IMR-90 (cell line): ENCODE results near the gene CTNNA2. TPM values are rescaled to one million over a fixed set of nuclear protein-coding genes. Genes with fewer than 3 reads are reported as not detected.

Experiments used
- ATAC-seq: fragments of 200-7000 bp; cut with Tn5 transposase; 2 replicates; pipeline ENCODE4 v1.9.1; 2020; ENCODE audit warnings: low read depth, mild to moderate bottlenecking, moderate library complexity
- BruUV-seq: library from RNA; stranded (reverse); fragments of 400-500 nt; replicated peaks from 2 replicates; lab custom pipeline; 2021; lab: Mats Ljungman, UMichigan
- CTCF ChIA-PET: fragments of 300-600 bp; formaldehyde crosslinking; extraction: SDS; loops from one replicate; lab custom pipeline; 2021; ENCODE audit warnings: antibody characterized with exemption; lab: Yijun Ruan, JAX
- POLR2A ChIA-PET: fragments of 300-600 bp; sonication (Branson Sonifier 250); formaldehyde crosslinking; loops from one replicate; lab custom pipeline; 2022; ENCODE audit warnings: antibody characterized with exemption; ENCODE audit not compliant: unreplicated experiment; lab: Charles Lee
- DNase-seq: peaks from one replicate; pipeline ENCODE4 v3.0.0; 2013
- H2AFZ ChIP-seq: replicated peaks from 2 replicates; pipeline ENCODE3; 2013; ENCODE audit warnings: low read length, mild to moderate bottlenecking; ENCODE audit not compliant: poor library complexity
- H2AK5ac ChIP-seq: 2 replicates; pipeline ENCODE4 v1.6.1; 2013; ENCODE audit warnings: low read depth, low read length, inconsistent platforms
- H2AK9ac ChIP-seq: replicated peaks from 2 replicates; pipeline ENCODE3; 2013; ENCODE audit warnings: mild to moderate bottlenecking, low read depth, low read length, moderate library complexity; ENCODE audit not compliant: poor library complexity
- H2BK120ac ChIP-seq: 2 replicates; pipeline ENCODE4 v1.6.1; 2013; ENCODE audit warnings: low read depth, low read length, inconsistent platforms
- H2BK15ac ChIP-seq: 3 replicates; pipeline ENCODE4 v1.6.1; 2013; ENCODE audit warnings: low read depth, low read length, inconsistent platforms
- H2BK20ac ChIP-seq: 2 replicates; pipeline ENCODE4 v1.6.1; 2013; ENCODE audit warnings: low read depth, mild to moderate bottlenecking, inconsistent platforms, low read length, moderate library complexity
- H2BK5ac ChIP-seq: 2 replicates; pipeline ENCODE4 v1.6.1; 2013; ENCODE audit warnings: mild to moderate bottlenecking, low read depth, low read length, inconsistent platforms; ENCODE audit not compliant: poor library complexity, severe bottlenecking
- H3K14ac ChIP-seq: replicated peaks from 2 replicates; pipeline ENCODE4 v1.6.1; 2013; ENCODE audit warnings: low read depth, low read length, inconsistent platforms
- H3K18ac ChIP-seq: 2 replicates; pipeline ENCODE4 v1.6.1; 2013; ENCODE audit warnings: low read depth, low read length, control low read depth
- H3K23ac ChIP-seq: 2 replicates; pipeline ENCODE4 v1.6.1; 2013; ENCODE audit warnings: low read depth, low read length, inconsistent platforms
- H3K27ac ChIP-seq: 2 replicates; pipeline ENCODE4 v1.5.1; 2013; ENCODE audit warnings: mild to moderate bottlenecking, control low read depth, low read length; ENCODE audit not compliant: insufficient read depth
- H3K27me3 ChIP-seq: 2 replicates; pipeline ENCODE4 v1.6.1; 2013; ENCODE audit warnings: low read length; ENCODE audit not compliant: control insufficient read depth, insufficient read depth
- H3K36me3 ChIP-seq: 2 replicates; pipeline ENCODE4 v1.6.1; 2013; ENCODE audit warnings: low read length, mixed read lengths; ENCODE audit not compliant: control insufficient read depth, insufficient read depth
- H3K4ac ChIP-seq: 2 replicates; pipeline ENCODE4 v1.6.1; 2013; ENCODE audit warnings: low read depth, low read length, inconsistent platforms
- H3K4me1 ChIP-seq: 2 replicates; pipeline ENCODE4 v1.6.1; 2013; ENCODE audit warnings: low read length, mixed read lengths; ENCODE audit not compliant: control insufficient read depth, insufficient read depth
- H3K4me2 ChIP-seq: 2 replicates; pipeline ENCODE4 v1.6.1; 2013; ENCODE audit warnings: low read depth, mild to moderate bottlenecking, control low read depth, low read length, moderate library complexity
- H3K4me3 ChIP-seq: 2 replicates; pipeline ENCODE4 v1.5.1; 2013; ENCODE audit warnings: low read depth, mild to moderate bottlenecking, control low read depth, low read length, moderate library complexity; ENCODE audit not compliant: insufficient read depth
- H3K56ac ChIP-seq: 2 replicates; pipeline ENCODE4 v1.6.1; 2013; ENCODE audit warnings: low read length, inconsistent platforms; ENCODE audit not compliant: insufficient read depth; ENCODE audit errors: extremely low read depth
- H3K79me1 ChIP-seq, 2 experiments: 2 replicates each; pipeline ENCODE4 v1.6.1; 2013; ENCODE audit warnings: low read length in 2 of 2, inconsistent platforms in 1 of 2, low read depth in 1 of 2
- H3K9ac ChIP-seq: 2 replicates; pipeline ENCODE4 v1.6.1; 2013; ENCODE audit warnings: low read depth, low read length, control low read depth
- H3K9me1 ChIP-seq: 2 replicates; pipeline ENCODE4 v1.6.1; 2013; ENCODE audit warnings: low read length, inconsistent platforms; ENCODE audit not compliant: insufficient read depth
- H3K9me3 ChIP-seq: 2 replicates; pipeline ENCODE4 v1.6.1; 2013; ENCODE audit warnings: low read length; ENCODE audit not compliant: control insufficient read depth, insufficient read depth
- H4K20me1 ChIP-seq: 2 replicates; pipeline ENCODE4 v1.6.1; 2013; ENCODE audit warnings: low read length, inconsistent platforms; ENCODE audit not compliant: insufficient read depth
- H4K5ac ChIP-seq: 2 replicates; pipeline ENCODE4 v1.6.1; 2013; ENCODE audit warnings: mild to moderate bottlenecking, low read depth, low read length, control low read depth
- H4K8ac ChIP-seq, 2 experiments: 2 replicates each; pipeline ENCODE4 v1.6.1; 2013; ENCODE audit warnings: low read depth in 2 of 2, low read length in 2 of 2, control low read depth in 1 of 2, inconsistent platforms in 1 of 2
- H4K91ac ChIP-seq: 2 replicates; pipeline ENCODE4 v1.6.1; 2013; ENCODE audit warnings: low read depth, low read length, inconsistent platforms; ENCODE audit not compliant: insufficient read depth
- BHLHE40 ChIP-seq: fragments of 150-350 bp; IDR thresholded peaks from 2 replicates; pipeline ENCODE4 v1.6.1; 2016; ENCODE audit warnings: mild to moderate bottlenecking, low read depth, low read length
- CEBPB ChIP-seq: IDR thresholded peaks from 2 replicates; pipeline ENCODE4 v1.6.1; 2012; ENCODE audit warnings: low read depth, low read length, improper control_type of control experiment
- FOS ChIP-seq: fragments of 150-350 bp; IDR thresholded peaks from 2 replicates; pipeline ENCODE4 v1.6.1; 2016; ENCODE audit warnings: low read depth, low read length
- MAFK ChIP-seq: IDR thresholded peaks from 2 replicates; pipeline ENCODE4 v1.6.1; 2012; ENCODE audit warnings: low read depth, low read length, improper control_type of control experiment
- MAZ ChIP-seq: IDR thresholded peaks from 2 replicates; pipeline ENCODE4 v1.6.1; 2012; ENCODE audit warnings: low read depth, mild to moderate bottlenecking, low read length, improper control_type of control experiment, moderate library complexity, borderline replicate concordance
- POLR2A ChIP-seq: IDR thresholded peaks from 2 replicates; pipeline ENCODE4 v1.6.1; 2012; ENCODE audit warnings: mild to moderate bottlenecking, low read depth, low read length
- RFX5 ChIP-seq: IDR thresholded peaks from 2 replicates; pipeline ENCODE4 v1.8.0; 2012; ENCODE audit warnings: low read depth, mild to moderate bottlenecking, low read length, moderate library complexity
- SMC3 ChIP-seq: fragments of 150-350 bp; IDR thresholded peaks from 2 replicates; pipeline ENCODE4 v1.6.1; 2016; ENCODE audit warnings: low read depth, mild to moderate bottlenecking, antibody characterized with exemption, low read length, moderate library complexity
- WGBS, 2 experiments: methylation state at CpG; one replicate each; pipeline versions ENCODE4 v1.1.5 to v1.1.7; 2013; ENCODE audit warnings: missing lambda C conversion rate in 2 of 2; ENCODE audit not compliant: insufficient read length in 1 of 2; ENCODE audit errors: extremely low coverage in 2 of 2; 5-methylcytosine and 5-hydroxymethylcytosine counted together
- dilution Hi-C: fragments of 300-500 bp; cut with HindIII; formaldehyde crosslinking; loops from one replicate; pipeline ENCODE4 v1.14.3; 2018; ENCODE audit warnings: low sequenced_read_pairs; ENCODE audit not compliant: unreplicated experiment
- in situ Hi-C: fragments of 300-500 bp; cut with MboI; formaldehyde crosslinking; loops from 3 replicates; pipeline ENCODE4 v1.14.3; 2019; ENCODE audit warnings: low sequenced_read_pairs, inconsistent platforms, mixed read lengths
- intact Hi-C: fragments of 100-400 bp; cut with micrococcal nuclease; formaldehyde crosslinking; loops from 2 replicates; pipeline ENCODE4 v1.10.0; 2022
- polyA plus RNA-seq, 3 experiments: library from polyadenylated mRNA; depleted of rRNA; stranded (reverse); fragments of >200 nt; gene quantifications; 2 replicates each; pipeline ENCODE4 v1.2.3, GENCODE V29; 2012; ENCODE audit warnings: low replicate concordance in 1 of 3
- total RNA-seq: library from RNA; depleted of rRNA; stranded (reverse); fragments of >200 nt; gene quantifications from 2 replicates; pipeline ENCODE4 v1.2.3, GENCODE V29; 2012
- TF ChIP-seq, protein P1 (sequence below): fragments of 150-350 bp; IDR thresholded peaks from 2 replicates; pipeline ENCODE4 v1.6.1; 2017; ENCODE audit warnings: mild to moderate bottlenecking, antibody characterized with exemption, low read length, low read depth
- TF ChIP-seq, protein P2 (sequence below): fragments of 150-350 bp; IDR thresholded peaks from 2 replicates; pipeline ENCODE4 v1.6.1; 2016; ENCODE audit warnings: low read depth, mild to moderate bottlenecking, low read length, moderate library complexity, borderline replicate concordance

The CTNNA2 gene
- total and polyA plus RNA-seq, 2 of the 4 experiments (the other 2 are of a cell fraction) = not detected

DNA sequence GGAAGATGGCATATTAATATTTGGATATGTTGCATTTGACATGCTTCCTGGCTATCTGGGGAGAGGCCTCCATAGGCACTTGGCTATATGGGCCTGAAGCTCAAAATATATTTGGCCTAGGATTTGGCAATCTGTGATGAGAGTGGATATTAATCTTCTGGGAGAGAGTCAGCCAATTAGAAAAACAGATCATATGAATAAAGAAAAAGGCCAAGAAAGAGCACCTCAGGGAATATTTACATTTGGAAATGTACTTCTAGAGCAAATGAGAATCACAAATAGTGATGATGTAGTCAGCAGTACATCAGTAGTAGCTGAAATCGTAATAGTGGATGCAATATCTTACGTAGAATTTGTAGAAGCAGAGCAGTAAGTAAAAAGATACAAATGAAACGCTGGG, 277.0 kb downstream of the CTNNA2 start:
- Histone ChIP-seq H3K18ac (no peak overlapping the region), H2BK20ac (no peak overlapping the region), H4K91ac (no peak overlapping the region), H4K8ac (no peak overlapping the region), H2BK15ac (no peak overlapping the region), H3K56ac (no peak overlapping the region), H3K79me1 (no peaks in the 10 kb centered on the region), H2AK5ac (no peak overlapping the region), H3K4me1 (no peaks in the 10 kb centered on the region), H3K9me1 (no peaks in the 10 kb centered on the region), H2BK5ac (no peak overlapping the region), H3K9ac (no peak overlapping the region), H3K36me3 (no peaks in the 10 kb centered on the region), H2AFZ (no peak overlapping the region), H3K27me3 (no peaks in the 10 kb centered on the region), H3K23ac (no peak overlapping the region), H3K27ac (no peak overlapping the region), H3K9me3 (no peaks in the 10 kb centered on the region), H3K4me2 (no peak overlapping the region), H4K5ac (no peak overlapping the region), H3K14ac (no peak overlapping the region), H3K4me3 (no peak overlapping the region), H2BK120ac (no peak overlapping the region), H3K4ac (no peak overlapping the region), H2AK9ac (no peak overlapping the region), H4K20me1 (no peaks in the 10 kb centered on the region)
- CTCF ChIA-PET = no interaction called here
- TF ChIP-seq POLR2A (no peak), MAFK (no peak), BHLHE40 (no peak), FOS (no peak), CEBPB (no peak), MAZ (no peak), SMC3 (no peak), RFX5 (no peak)
- TF ChIP-seq, protein P1, sequence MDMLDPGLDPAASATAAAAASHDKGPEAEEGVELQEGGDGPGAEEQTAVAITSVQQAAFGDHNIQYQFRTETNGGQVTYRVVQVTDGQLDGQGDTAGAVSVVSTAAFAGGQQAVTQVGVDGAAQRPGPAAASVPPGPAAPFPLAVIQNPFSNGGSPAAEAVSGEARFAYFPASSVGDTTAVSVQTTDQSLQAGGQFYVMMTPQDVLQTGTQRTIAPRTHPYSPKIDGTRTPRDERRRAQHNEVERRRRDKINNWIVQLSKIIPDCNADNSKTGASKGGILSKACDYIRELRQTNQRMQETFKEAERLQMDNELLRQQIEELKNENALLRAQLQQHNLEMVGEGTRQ = no peak
- TF ChIP-seq, protein P2, sequence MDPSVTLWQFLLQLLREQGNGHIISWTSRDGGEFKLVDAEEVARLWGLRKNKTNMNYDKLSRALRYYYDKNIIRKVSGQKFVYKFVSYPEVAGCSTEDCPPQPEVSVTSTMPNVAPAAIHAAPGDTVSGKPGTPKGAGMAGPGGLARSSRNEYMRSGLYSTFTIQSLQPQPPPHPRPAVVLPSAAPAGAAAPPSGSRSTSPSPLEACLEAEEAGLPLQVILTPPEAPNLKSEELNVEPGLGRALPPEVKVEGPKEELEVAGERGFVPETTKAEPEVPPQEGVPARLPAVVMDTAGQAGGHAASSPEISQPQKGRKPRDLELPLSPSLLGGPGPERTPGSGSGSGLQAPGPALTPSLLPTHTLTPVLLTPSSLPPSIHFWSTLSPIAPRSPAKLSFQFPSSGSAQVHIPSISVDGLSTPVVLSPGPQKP = no peak
- ATAC-seq = no peak
- DNase-seq = no peak
- POLR2A ChIA-PET = no interaction called here
- no CpG with 5 or more reads among the region's 3 CpGs for WGBS, 2 experiments
- intact Hi-C loops = no loop called here
- BruUV-seq = no TSS peak
- in situ Hi-C loops = no loop called here
- dilution Hi-C loops = no loop called here
